WTC11 (cell line): ENCODE data around the gene LRRC74A. TPM values are rescaled to one million over a fixed set of nuclear protein-coding genes. Genes with fewer than 3 reads are reported as not detected.

Source experiments
- ATAC-seq: fragments of 200-7000 bp; cut with Tn5 transposase; 2 replicates; pipeline ENCODE4 v1.10.0; 2021; ENCODE audit warnings: mild to moderate bottlenecking, moderate library complexity
- CTCF ChIA-PET: fragments of 300-600 bp; sonication (Branson Sonifier 250); formaldehyde crosslinking; loops from one replicate; lab custom pipeline; 2021; ENCODE audit warnings: antibody characterized with exemption; lab: Charles Lee
- POLR2A ChIA-PET: fragments of 350-600 bp; sonication (Branson Sonifier 250); formaldehyde crosslinking; loops from one replicate; lab custom pipeline; 2021; ENCODE audit warnings: antibody characterized with exemption; lab: Charles Lee
- DNase-seq: peaks from one replicate; pipeline ENCODE4 v3.0.0; 2021; ENCODE audit warnings: low spot score
- H3K27ac Mint-ChIP-seq: 2 replicates; pipeline ENCODE4 v1.8.0; 2021; ENCODE audit warnings: mixed read lengths
- H3K27me3 Mint-ChIP-seq: 2 replicates; pipeline ENCODE4 v1.8.0; 2021; ENCODE audit warnings: low read depth, mild to moderate bottlenecking, moderate library complexity, mixed read lengths
- H3K36me3 Mint-ChIP-seq: 2 replicates; pipeline ENCODE4 v1.8.0; 2021; ENCODE audit warnings: mixed read lengths
- H3K4me1 Mint-ChIP-seq: 2 replicates; pipeline ENCODE4 v1.8.0; 2022; ENCODE audit warnings: mixed read lengths
- H3K4me3 Mint-ChIP-seq: 2 replicates; pipeline ENCODE4 v1.8.0; 2021; ENCODE audit warnings: mild to moderate bottlenecking, moderate library complexity, mixed read lengths
- H3K9me3 Mint-ChIP-seq: 2 replicates; pipeline ENCODE4 v1.8.0; 2021; ENCODE audit warnings: mixed read lengths
- ATF2 ChIP-seq: sonication (generic); formaldehyde crosslinking; IDR thresholded peaks from 2 replicates; pipeline ENCODE4 v1.8.1; 2022; ENCODE audit warnings: low read depth, missing genetic modification reagents, borderline replicate concordance
- ATF3 ChIP-seq: sonication (generic); formaldehyde crosslinking; conservative IDR thresholded peaks from 2 replicates; pipeline ENCODE4 v1.8.1; 2022; ENCODE audit warnings: mild to moderate bottlenecking, missing genetic modification reagents
- CREM ChIP-seq: sonication (generic); formaldehyde crosslinking; IDR thresholded peaks from 2 replicates; pipeline ENCODE4 v1.8.1; 2022; ENCODE audit warnings: mild to moderate bottlenecking, missing genetic modification reagents, moderate library complexity
- EMX1 ChIP-seq: fragments of 250-450 bp; sonication (Bioruptor Pico); IDR thresholded peaks from 2 replicates; pipeline ENCODE4 v1.8.0; 2021; ENCODE audit warnings: mild to moderate bottlenecking
- ETV6 ChIP-seq: sonication (generic); formaldehyde crosslinking; IDR thresholded peaks from 2 replicates; pipeline ENCODE4 v1.8.1; 2022; ENCODE audit warnings: mild to moderate bottlenecking, missing genetic modification reagents
- FOXK1 ChIP-seq: sonication (generic); formaldehyde crosslinking; IDR thresholded peaks from 2 replicates; pipeline ENCODE4 v1.8.0; 2022; ENCODE audit warnings: mild to moderate bottlenecking, moderate library complexity, missing genetic modification reagents
- FOXP4 ChIP-seq: sonication (generic); formaldehyde crosslinking; IDR thresholded peaks from 2 replicates; pipeline ENCODE4 v1.8.0; 2022; ENCODE audit warnings: mild to moderate bottlenecking, missing genetic modification reagents
- HMGXB4 ChIP-seq: sonication (generic); formaldehyde crosslinking; IDR thresholded peaks from 2 replicates; pipeline ENCODE4 v1.8.1; 2023; ENCODE audit warnings: mild to moderate bottlenecking, moderate library complexity, missing genetic modification reagents
- JUN ChIP-seq: sonication (generic); formaldehyde crosslinking; IDR thresholded peaks from 2 replicates; pipeline ENCODE4 v1.8.0; 2023; ENCODE audit warnings: mild to moderate bottlenecking, missing genetic modification reagents
- MAX ChIP-seq: sonication (generic); formaldehyde crosslinking; IDR thresholded peaks from 2 replicates; pipeline ENCODE4 v1.8.0; 2022; ENCODE audit warnings: mild to moderate bottlenecking, missing genetic modification reagents
- MLX ChIP-seq: sonication (generic); formaldehyde crosslinking; IDR thresholded peaks from 2 replicates; pipeline ENCODE4 v1.8.1; 2023; ENCODE audit warnings: mild to moderate bottlenecking, missing genetic modification reagents, moderate library complexity
- NFATC4 ChIP-seq: fragments of 250-450 bp; sonication (Bioruptor Pico); IDR thresholded peaks from 2 replicates; pipeline ENCODE4 v1.9.0; 2021; ENCODE audit warnings: mild to moderate bottlenecking
- TEAD4 ChIP-seq: sonication (generic); formaldehyde crosslinking; IDR thresholded peaks from 2 replicates; pipeline ENCODE4 v1.8.0; 2022; ENCODE audit warnings: mild to moderate bottlenecking, missing genetic modification reagents
- USF2 ChIP-seq: sonication (generic); formaldehyde crosslinking; IDR thresholded peaks from 2 replicates; pipeline ENCODE4 v1.8.1; 2023; ENCODE audit warnings: mild to moderate bottlenecking, missing genetic modification reagents, moderate library complexity
- ZBTB21 ChIP-seq: sonication (generic); formaldehyde crosslinking; IDR thresholded peaks from 2 replicates; pipeline ENCODE4 v1.8.1; 2023; ENCODE audit warnings: mild to moderate bottlenecking, missing genetic modification reagents, borderline replicate concordance
- ZNF232 ChIP-seq: sonication (generic); formaldehyde crosslinking; IDR thresholded peaks from 2 replicates; pipeline ENCODE4 v1.8.0; 2022; ENCODE audit warnings: mild to moderate bottlenecking, missing genetic modification reagents
- ZNF263 ChIP-seq: sonication (generic); formaldehyde crosslinking; IDR thresholded peaks from 2 replicates; pipeline ENCODE4 v1.8.1; 2022; ENCODE audit warnings: low read depth, mild to moderate bottlenecking, moderate library complexity, missing genetic modification reagents
- ZNF317 ChIP-seq: sonication (generic); formaldehyde crosslinking; IDR thresholded peaks from 2 replicates; pipeline ENCODE4 v1.8.1; 2023; ENCODE audit warnings: low read depth, mild to moderate bottlenecking, moderate library complexity, missing genetic modification reagents, borderline replicate concordance
- ZNF423 ChIP-seq: fragments of 250-450 bp; sonication (Bioruptor Pico); IDR thresholded peaks from 2 replicates; pipeline ENCODE4 v2.1.2; 2022; ENCODE audit warnings: mild to moderate bottlenecking, moderate library complexity
- ZNF671 ChIP-seq: fragments of 250-450 bp; sonication (Bioruptor Pico); IDR thresholded peaks from 2 replicates; pipeline ENCODE4 v1.8.0; 2021; ENCODE audit warnings: mild to moderate bottlenecking
- ZSCAN18 ChIP-seq: fragments of 250-450 bp; sonication (Bioruptor Pico); IDR thresholded peaks from 2 replicates; pipeline ENCODE4 v2.1.2; 2022; ENCODE audit warnings: mild to moderate bottlenecking, moderate library complexity
- total RNA-seq: library from RNA; stranded (reverse); gene quantifications from 3 replicates; pipeline ENCODE4 v1.2.3, GENCODE V29; 2021

The LRRC74A gene
- total RNA-seq, 1 experiment from 2014 or later = not detected

- no peaks in the 10 kb centered on the region for H3K36me3 Mint-ChIP-seq
- TF ChIP-seq ZNF232 (no peak), FOXK1 (CRISPR knock-in tag) (no peak), MLX (CRISPR knock-in tag) (no peak), ATF2 (no peak), NFATC4 (CRISPR knock-in tag) (no peak), ETV6 (CRISPR knock-in tag) (no peak), ATF3 (CRISPR knock-in tag) (no peak), ZNF423 (CRISPR knock-in tag) (0 out of 2 replicates have a peak, but pooled peaks have one; percentile 32)
- TF ChIP-seq, all 79 proteins: peak for 1
- Mint-ChIP-seq H3K27me3 (peaks cover 2% of the 10 kb centered on the region; the same call in 1 of the 2 replicates), H3K27ac (no peak overlapping the region), H3K4me1 (peaks cover 18% of the 10 kb centered on the region), H3K4me3 (no peak overlapping the region), H3K9me3 (no peaks in the 10 kb centered on the region)
- no peak for DNase-seq
- CTCF ChIA-PET = interaction anchor here (2.5 to 2.9 kb wide), 2 partner anchors 9 to 66 kb away, joined by 18 to 24 read pairs; no protein-coding TSS in a partner anchor
- POLR2A ChIA-PET = no interaction called here
- ATAC-seq = peak; percentile 11
These were observed 49.6 kb upstream of the LRRC74A start for GRCh38 chr14:76776428-76777251.

GRCh38 chr14:76777721-76778120 lies 48.5 kb upstream of the LRRC74A start:
- H3K27me3 Mint-ChIP-seq = peaks cover 2% of the 10 kb centered on the region; the same call in 1 of the 2 replicates
- ChIA-PET POLR2A (no interaction called here), CTCF (interaction anchor here (1.0 to 2.5 kb wide), 2 partner anchors 67 to 68 kb away, joined by 4 to 18 read pairs; no protein-coding TSS in a partner anchor)
- peaks cover 13% of the 10 kb centered on the region for H3K4me1 Mint-ChIP-seq
- no peaks in the 10 kb centered on the region for H3K9me3 Mint-ChIP-seq
- peaks cover 6% of the 10 kb centered on the region for H3K36me3 Mint-ChIP-seq
- H3K4me3 Mint-ChIP-seq = no peak overlapping the region
- DNase-seq (no peak), ATAC-seq (no peak)
- H3K27ac Mint-ChIP-seq = no peak overlapping the region
- TF ChIP-seq FOXK1 (CRISPR knock-in tag) (no peak), TEAD4 (no peak)
- TF ChIP-seq, all 79 proteins: peak for 0

GRCh38 chr14:76778546-76779215 lies 47.5 kb upstream of the LRRC74A start:
- peaks cover 8% of the 10 kb centered on the region for H3K4me1 Mint-ChIP-seq
- H3K27ac Mint-ChIP-seq = no peak overlapping the region
- no peak for DNase-seq
- no peak for ATAC-seq
- H3K36me3 Mint-ChIP-seq = peaks cover 14% of the 10 kb centered on the region
- CTCF ChIA-PET = interaction anchor here (1.0 kb wide), 1 partner anchor 68 kb away, joined by 4 read pairs; no protein-coding TSS in a partner anchor
- POLR2A ChIA-PET = interaction anchor here (1.0 kb wide), 1 partner anchor 11 kb away, joined by 3 read pairs; no protein-coding TSS in a partner anchor
- H3K27me3 Mint-ChIP-seq = peaks cover 2% of the 10 kb centered on the region; the same call in 1 of the 2 replicates
- H3K4me3 Mint-ChIP-seq = no peak overlapping the region
- no peaks in the 10 kb centered on the region for H3K9me3 Mint-ChIP-seq
- TF ChIP-seq JUN (CRISPR knock-in tag) (no peak), ZNF263 (CRISPR knock-in tag) (no peak), ZSCAN18 (CRISPR knock-in tag) (no peak), FOXP4 (CRISPR knock-in tag) (no peak), MAX (CRISPR knock-in tag) (no peak), ZBTB21 (CRISPR knock-in tag) (no peak), HMGXB4 (CRISPR knock-in tag) (no peak), USF2 (CRISPR knock-in tag) (no peak), ZNF317 (CRISPR knock-in tag) (no peak), NFATC4 (CRISPR knock-in tag) (no peak), EMX1 (CRISPR knock-in tag) (no peak), ZNF671 (CRISPR knock-in tag) (no peak), CREM (CRISPR knock-in tag) (no peak)
